ENCODE data around the gene TEX14.
"Not testable (repeated sequence)": the region's sequence is repeated elsewhere in the genome, so short reads cannot be mapped to it uniquely, and the experiment has no call there.

Gene TEX14

GRCh38 chr17:58564971-58565370 lies 126.9 kb downstream of the TEX14 start:
- TF ChIP-seq CTCF (IDR thresholded peaks at IDR 0.05; ENCODE audit: borderline replicate concordance, insufficient read depth, low read depth, low read length): no peak
- no peak overlapping the region for H3K4me3 ChIP-seq (ENCODE audit: low read depth, low read length)

- no peak overlapping the region for H3K4me3 ChIP-seq (ENCODE audit: low read depth, low read length)
Measured at GRCh38 chr17:58564243-58564642, 127.6 kb downstream of the TEX14 start.

GRCh38 chr17:58560511-58560910 lies 131.3 kb downstream of the TEX14 start:
- no peak for TF ChIP-seq CTCF (IDR thresholded peaks at IDR 0.05; ENCODE audit: borderline replicate concordance, insufficient read depth, low read depth, low read length)

More at GRCh38 chr17:58564243-58564642, 127.6 kb downstream of the TEX14 start:
- no peak for TF ChIP-seq CTCF (IDR thresholded peaks at IDR 0.05; ENCODE audit: borderline replicate concordance, insufficient read depth, low read depth, low read length)

GRCh38 chr17:58557981-58558380 lies 133.9 kb downstream of the TEX14 start:
- no peak overlapping the region for H3K4me3 ChIP-seq (ENCODE audit: low read depth, low read length)
- TF ChIP-seq CTCF (IDR thresholded peaks at IDR 0.05; ENCODE audit: borderline replicate concordance, insufficient read depth, low read depth, low read length): no peak

More at GRCh38 chr17:58560511-58560910, 131.3 kb downstream of the TEX14 start:
- H3K4me3 ChIP-seq (ENCODE audit: low read depth, low read length): no peak overlapping the region

- TF ChIP-seq CTCF (IDR thresholded peaks at IDR 0.05; ENCODE audit: borderline replicate concordance, insufficient read depth, low read depth, low read length): no peak
- no peak overlapping the region for H3K4me3 ChIP-seq (ENCODE audit: low read depth, low read length)
Measured at GRCh38 chr17:58556833-58557250, 135.0 kb downstream of the TEX14 start.

GRCh38 chr17:58555109-58555508 lies 136.7 kb downstream of the TEX14 start:
- not testable (repeated sequence) for H3K4me3 ChIP-seq (ENCODE audit: low read depth, low read length)

GRCh38 chr17:58541249-58541648 lies 150.6 kb downstream of the TEX14 start:
- peak; percentile 65 for TF ChIP-seq CTCF (IDR thresholded peaks at IDR 0.05; ENCODE audit: borderline replicate concordance, insufficient read depth, low read depth, low read length)
- no peak overlapping the region for H3K4me3 ChIP-seq (ENCODE audit: low read depth, low read length)

GRCh38 chr17:58539698-58540097 lies 152.1 kb downstream of the TEX14 start:
- no peak overlapping the region for H3K4me3 ChIP-seq (ENCODE audit: low read depth, low read length)
- no peak for TF ChIP-seq CTCF (IDR thresholded peaks at IDR 0.05; ENCODE audit: borderline replicate concordance, insufficient read depth, low read depth, low read length)

All from GM12875 (cell line).